ENCODE data around the gene ST6GALNAC2.

The ST6GALNAC2 gene

DNA sequence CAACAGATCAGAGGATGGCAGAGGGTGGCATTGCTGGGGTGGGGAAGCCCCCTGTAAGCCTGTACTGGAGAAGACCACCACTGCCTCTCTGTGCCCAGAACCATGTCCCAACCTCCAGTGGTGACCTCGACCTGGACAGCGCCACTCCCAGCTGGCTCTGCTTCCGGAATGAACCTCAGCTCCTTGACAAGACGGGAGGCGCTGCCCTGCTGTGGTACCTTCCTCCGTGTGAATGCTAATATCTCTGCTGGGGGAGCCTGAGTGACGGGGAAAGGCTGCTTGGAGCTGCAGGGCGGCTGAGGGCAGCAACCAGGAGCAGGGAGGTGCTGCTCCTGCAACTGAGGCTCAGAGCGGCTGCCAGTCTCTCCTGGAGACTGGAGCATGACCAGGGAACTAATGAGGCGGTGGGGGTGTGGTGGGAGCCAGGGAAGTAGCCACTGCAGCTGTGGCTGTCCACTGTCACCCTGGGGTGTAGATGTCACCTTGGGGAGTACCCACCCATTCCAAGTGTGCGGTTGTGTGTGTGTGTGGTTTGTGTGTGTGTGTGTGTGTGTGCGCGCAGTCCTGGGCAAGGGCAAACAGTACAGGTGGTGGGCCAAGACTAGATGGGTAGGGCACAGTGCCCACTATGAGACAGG, 39.6 kb downstream of the ST6GALNAC2 start:
- no peak for DNase-seq
- in situ Hi-C loops (cut with MboI; ENCODE audit: low pct_unique_long_range_greater_than_20kb, low sequenced_read_pairs) = no loop called here

- no peak for DNase-seq
- in situ Hi-C loops (cut with MboI; ENCODE audit: low pct_unique_long_range_greater_than_20kb, low sequenced_read_pairs) = no loop called here
Measured at GRCh38 chr17:76544546-76545365, 40.9 kb downstream of the ST6GALNAC2 start.

- in situ Hi-C loops (cut with MboI; ENCODE audit: low pct_unique_long_range_greater_than_20kb, low sequenced_read_pairs) = no loop called here
- DNase-seq = peak; percentile 22
Measured at GRCh38 chr17:76543826-76544545, 41.7 kb downstream of the ST6GALNAC2 start.

DNA sequence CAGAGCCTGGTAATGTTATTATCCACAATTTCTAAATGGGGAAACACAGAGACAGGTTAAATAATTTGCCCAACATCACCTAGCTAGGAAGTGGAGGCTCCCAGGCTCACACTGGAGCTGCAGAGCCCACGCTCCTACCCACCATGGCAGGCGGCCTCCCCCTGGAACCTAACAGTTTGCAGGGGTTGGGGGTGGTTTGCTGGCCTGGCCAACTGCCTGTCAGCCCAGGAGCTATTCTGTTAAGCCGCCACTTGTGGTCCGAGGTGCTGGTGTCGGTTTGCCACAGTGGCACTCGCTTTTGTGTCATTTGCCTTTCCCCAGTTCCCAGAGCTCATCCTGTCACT, 42.2 kb downstream of the ST6GALNAC2 start:
- DNase-seq = no peak
- in situ Hi-C loops (cut with MboI; ENCODE audit: low pct_unique_long_range_greater_than_20kb, low sequenced_read_pairs) = no loop called here

GRCh38 chr17:76542984-76543383, 42.7 kb downstream of the ST6GALNAC2 start:
- DNase-seq = no peak
- in situ Hi-C loops (cut with MboI; ENCODE audit: low pct_unique_long_range_greater_than_20kb, low sequenced_read_pairs) = no loop called here

DNA sequence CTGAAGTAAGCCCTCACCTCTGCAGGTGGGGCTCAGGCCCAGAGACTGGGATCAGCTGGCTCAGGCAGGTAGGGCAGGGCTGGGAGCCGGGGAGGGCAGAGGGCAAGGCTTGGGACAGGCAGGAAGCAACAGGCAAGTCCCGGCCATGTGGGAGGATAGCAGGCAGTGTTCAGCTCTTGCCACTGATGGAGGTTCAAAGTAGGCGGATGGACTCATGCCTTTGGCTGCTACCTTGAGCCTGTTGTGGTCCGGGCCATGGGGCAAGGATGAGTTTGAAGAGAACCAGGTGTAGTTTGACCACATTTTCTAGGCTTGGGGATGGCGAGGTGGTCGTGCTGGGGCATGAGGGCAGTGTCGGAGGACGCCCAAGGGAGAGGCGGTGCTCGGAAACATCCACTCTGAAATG, 43.1 kb downstream of the ST6GALNAC2 start:
- in situ Hi-C loops (cut with MboI; ENCODE audit: low pct_unique_long_range_greater_than_20kb, low sequenced_read_pairs) = no loop called here
- DNase-seq = no peak

GRCh38 chr17:76541739-76542454, 43.8 kb downstream of the ST6GALNAC2 start:
- DNase-seq = no peak
- in situ Hi-C loops (cut with MboI; ENCODE audit: low pct_unique_long_range_greater_than_20kb, low sequenced_read_pairs) = no loop called here

DNA sequence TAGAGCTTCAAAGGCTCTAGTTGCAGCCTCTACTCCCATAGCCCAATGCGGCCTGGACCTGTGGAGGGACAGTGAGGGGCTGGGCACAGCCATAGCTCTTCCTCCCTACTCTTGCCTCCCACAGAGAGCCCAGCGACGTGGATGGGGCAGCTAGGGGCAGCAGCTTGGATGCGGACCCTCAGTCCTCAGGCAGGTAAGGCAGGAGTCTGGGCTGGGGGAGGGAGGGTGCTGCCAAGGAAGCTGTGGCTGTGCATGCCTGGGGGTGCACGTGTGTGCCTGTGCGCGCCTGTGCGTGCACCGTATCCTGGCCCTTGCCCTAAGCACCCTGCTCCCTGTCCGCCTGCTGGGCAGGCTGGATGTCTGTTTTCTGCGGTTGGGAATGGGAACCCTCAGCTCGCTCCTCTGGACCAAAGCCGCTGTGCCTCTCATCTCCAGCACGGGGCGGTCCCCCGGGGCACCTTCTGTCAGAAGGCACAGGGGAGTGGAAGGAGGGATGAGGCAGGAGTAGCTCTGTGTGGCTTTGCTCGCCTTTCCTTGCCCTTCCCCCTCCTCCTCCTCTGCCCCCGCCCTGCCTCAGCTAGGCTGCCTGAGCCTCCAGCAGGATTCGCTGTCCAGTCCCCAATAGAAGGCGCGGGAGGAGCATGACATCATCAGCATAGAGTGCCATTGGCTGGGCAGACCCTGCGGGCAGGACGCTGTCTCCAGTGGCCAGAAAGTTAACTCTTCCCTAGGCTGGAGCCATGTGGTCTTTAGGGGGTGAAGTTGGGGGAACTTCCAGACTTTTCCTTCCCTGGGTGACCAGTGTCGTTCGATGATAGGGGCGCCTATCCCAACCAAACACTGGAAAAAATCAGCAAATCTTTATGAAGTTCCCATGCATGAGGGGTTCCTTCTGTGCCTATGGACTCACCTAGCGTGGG, 45.0 kb downstream of the ST6GALNAC2 start:
- in situ Hi-C loops (cut with MboI; ENCODE audit: low pct_unique_long_range_greater_than_20kb, low sequenced_read_pairs) = no loop called here
- peak; percentile 85 for DNase-seq

GRCh38 chr17:76539631-76540271, 45.9 kb downstream of the ST6GALNAC2 start, which contains the start of gene PRCD:
PRCD (plus strand) TSS chr17:76540044; CDS start chr17:76540142, 98 bp downstream.
- no peak for DNase-seq

DNA sequence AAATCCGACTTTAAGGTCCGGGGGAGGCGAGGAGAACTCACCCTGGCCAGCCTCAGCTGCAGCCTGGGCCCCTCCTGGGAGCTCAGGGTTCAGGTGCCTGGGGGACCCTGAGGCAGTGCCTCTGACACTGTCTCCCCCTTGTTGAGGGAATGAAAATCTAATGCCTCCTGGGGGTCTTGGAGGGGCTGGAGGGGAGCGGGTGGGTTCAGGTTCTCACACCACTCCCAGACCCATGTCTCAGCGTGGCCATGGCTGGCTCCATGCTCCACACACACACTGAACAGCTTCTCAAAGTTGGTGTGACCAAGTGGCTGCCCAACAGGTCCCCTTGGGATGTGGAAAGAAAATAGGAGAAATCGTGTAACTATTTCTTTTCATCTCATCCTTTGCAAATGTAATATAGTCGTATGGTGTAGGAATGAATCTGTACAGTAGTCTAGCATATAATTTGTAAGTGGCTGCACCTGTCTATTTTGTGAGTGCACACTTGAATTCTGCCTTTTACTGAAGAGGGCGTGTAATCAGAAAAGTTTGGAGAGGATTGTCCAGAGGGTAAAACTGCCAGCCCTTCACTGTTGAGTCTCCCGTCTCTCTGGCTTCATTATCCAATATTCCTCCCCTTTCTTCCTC, 46.6 kb downstream of the ST6GALNAC2 start:
- in situ Hi-C loops (cut with MboI; ENCODE audit: low pct_unique_long_range_greater_than_20kb, low sequenced_read_pairs) = no loop called here
- no peak for DNase-seq

More at GRCh38 chr17:76539631-76540271, 45.9 kb downstream of the ST6GALNAC2 start, which contains the start of gene PRCD:
- in situ Hi-C loops (cut with MboI; ENCODE audit: low pct_unique_long_range_greater_than_20kb, low sequenced_read_pairs) = no loop called here

GRCh38 chr17:76538281-76538931, 47.3 kb downstream of the ST6GALNAC2 start:
- no peak for DNase-seq
- in situ Hi-C loops (cut with MboI; ENCODE audit: low pct_unique_long_range_greater_than_20kb, low sequenced_read_pairs) = no loop called here

- in situ Hi-C loops (cut with MboI; ENCODE audit: low pct_unique_long_range_greater_than_20kb, low sequenced_read_pairs) = no loop called here
- DNase-seq = no peak
Measured at GRCh38 chr17:76537578-76538280, 47.9 kb downstream of the ST6GALNAC2 start, which contains the start of gene CYGB. CYGB (minus strand) TSS chr17:76537709; CDS start chr17:76537542, 167 bp downstream.

GRCh38 chr17:76537288-76537577, 48.4 kb downstream of the ST6GALNAC2 start:
- DNase-seq = no peak
- in situ Hi-C loops (cut with MboI; ENCODE audit: low pct_unique_long_range_greater_than_20kb, low sequenced_read_pairs) = no loop called here

DNA sequence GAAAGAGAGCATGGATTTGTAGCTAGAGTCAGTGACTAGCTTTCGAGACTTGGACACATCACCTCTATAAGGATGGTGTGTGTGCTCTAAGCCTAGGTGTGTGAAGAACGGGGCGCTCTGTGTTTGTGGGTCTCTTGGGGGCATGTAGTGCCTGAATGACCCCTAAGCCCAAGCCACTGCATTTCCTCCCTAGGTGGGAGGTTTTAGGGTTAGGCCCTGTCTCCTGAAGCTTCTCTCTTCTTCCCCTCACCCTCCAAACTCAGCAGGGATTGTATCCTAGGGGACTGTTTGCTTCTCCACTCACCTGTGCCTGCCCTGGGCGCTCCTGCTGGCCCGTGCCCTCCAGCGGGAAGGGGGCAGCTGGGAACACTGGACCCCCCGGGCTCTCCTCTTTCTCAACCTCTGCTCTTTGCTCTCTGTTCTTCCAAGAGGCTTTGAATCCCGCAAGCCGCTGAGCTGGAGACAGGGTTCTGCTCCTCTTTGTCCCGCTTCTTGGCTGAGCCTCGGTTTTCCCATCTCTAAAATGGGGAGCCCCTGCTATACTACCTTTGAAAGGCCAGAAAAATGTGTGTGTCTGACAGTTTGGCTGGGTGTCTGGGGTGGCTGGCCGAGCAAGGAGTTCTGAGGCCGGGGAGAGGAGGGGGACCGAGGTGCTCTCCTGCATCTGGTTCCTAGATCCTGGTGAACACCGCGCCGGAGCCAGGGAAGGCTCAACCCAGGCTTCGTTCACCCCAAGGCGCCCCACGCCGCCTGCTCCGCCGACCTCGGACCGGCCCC, 49.0 kb downstream of the ST6GALNAC2 start:
- in situ Hi-C loops (cut with MboI; ENCODE audit: low pct_unique_long_range_greater_than_20kb, low sequenced_read_pairs) = no loop called here
- no peak for DNase-seq

DNA sequence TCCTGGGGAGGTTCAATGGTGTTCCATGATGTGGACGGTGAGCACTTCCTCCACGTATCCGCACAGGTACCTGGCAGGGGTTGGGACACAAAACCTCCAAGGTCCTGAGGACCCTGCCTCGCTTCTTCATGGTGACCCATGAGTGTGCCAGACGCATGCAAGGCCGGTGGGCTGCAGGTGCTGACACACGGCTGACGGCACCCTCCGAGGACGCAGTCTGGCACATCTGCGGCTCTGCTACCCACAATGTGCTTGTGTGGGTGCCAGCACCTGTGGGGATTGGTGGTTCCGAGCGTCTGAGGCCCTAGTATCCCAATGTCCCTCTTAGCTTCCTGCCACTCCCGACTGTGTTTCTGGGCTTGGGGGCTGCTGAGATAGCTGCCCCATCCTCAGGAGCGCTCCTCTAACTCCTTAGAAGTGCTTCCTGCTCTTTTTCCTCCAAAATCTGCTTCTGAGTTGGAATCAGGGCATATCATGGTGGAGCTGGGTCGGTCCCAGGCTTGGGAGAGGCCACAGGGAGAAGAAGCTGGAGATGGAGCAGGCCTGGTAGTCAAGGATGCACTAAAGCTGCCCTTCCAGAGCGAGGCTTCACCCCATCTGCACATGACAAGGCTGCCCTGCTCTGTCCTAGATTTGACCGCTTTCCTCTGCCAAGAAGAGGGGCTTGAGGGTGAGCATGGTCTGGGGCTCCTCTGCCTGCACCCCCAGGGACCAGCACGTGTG, 49.7 kb downstream of the ST6GALNAC2 start:
- DNase-seq = no peak
- in situ Hi-C loops (cut with MboI; ENCODE audit: low pct_unique_long_range_greater_than_20kb, low sequenced_read_pairs) = no loop called here
